Mucosa of descending colon (tissue), 3 donors: ENCODE measurements around the gene NPAS1. TPM values are rescaled to one million over a fixed set of nuclear protein-coding genes. Genes with fewer than 3 reads are reported as not detected.

Experiments used
- ATAC-seq: fragments of 200-7000 bp; cut with Tn5 transposase; one replicate; pipeline ENCODE4 v1.9.1; 2020; ENCODE audit warnings: mild to moderate bottlenecking, moderate library complexity
- DNase-seq, 3 donors: peaks; one replicate each; pipeline ENCODE4 v3.0.0-alpha.2; 2020
- H3K36me3 ChIP-seq: fragments of 200-600 bp; one replicate; pipeline ENCODE4 v1.8.0; 2021; ENCODE audit warnings: low read depth, mild to moderate bottlenecking
- H3K4me1 ChIP-seq: fragments of 200-600 bp; one replicate; pipeline ENCODE4 v1.8.0; 2021; ENCODE audit warnings: low read depth, mild to moderate bottlenecking
- H3K4me3 ChIP-seq: fragments of 200-600 bp; one replicate; pipeline ENCODE4 v1.8.0; 2021; ENCODE audit warnings: mild to moderate bottlenecking
- H3K9me3 ChIP-seq: fragments of 200-600 bp; one replicate; pipeline ENCODE4 v1.8.0; 2021; ENCODE audit warnings: mild to moderate bottlenecking
- intact Hi-C, 2 donors: fragments of 100-400 bp; cut with DNase I in 1 of 2; cut with micrococcal nuclease in 1 of 2; formaldehyde crosslinking; loops; one replicate each; pipeline versions ENCODE4 v1.11.0 to v1.11.1; 2022; cut with DNase I, micrococcal nuclease
- total RNA-seq, 3 donors: library from RNA; stranded (reverse); fragmentation: NEBNext Ultra II Directional in 2 of 3; extraction: Animal tissue kit (Norgen Biotek cat#: 25700) in 2 of 3; gene quantifications; one replicate each; pipeline versions ENCODE4 v1.2.1 to v1.2.4, GENCODE V29; 2021 to 2023
- TF ChIP-seq, protein P1 (sequence below): fragments of 200-600 bp; IDR thresholded peaks from one replicate; pipeline ENCODE4 v1.8.0; 2022; ENCODE audit warnings: antibody characterized with exemption, mild to moderate bottlenecking
- donor health status: DM: no; HTN: no; CAD: no; lungs with moderate emphysema.
- donor health status: DM: no; HTN: no; CAD: no.
- donor health status: DM: no; HTN: yes; CAD: no.

The NPAS1 gene
- total RNA-seq, 3 donors from 2014 or later = 0.31 to 1.1 TPM; not detected in 1

DNA sequence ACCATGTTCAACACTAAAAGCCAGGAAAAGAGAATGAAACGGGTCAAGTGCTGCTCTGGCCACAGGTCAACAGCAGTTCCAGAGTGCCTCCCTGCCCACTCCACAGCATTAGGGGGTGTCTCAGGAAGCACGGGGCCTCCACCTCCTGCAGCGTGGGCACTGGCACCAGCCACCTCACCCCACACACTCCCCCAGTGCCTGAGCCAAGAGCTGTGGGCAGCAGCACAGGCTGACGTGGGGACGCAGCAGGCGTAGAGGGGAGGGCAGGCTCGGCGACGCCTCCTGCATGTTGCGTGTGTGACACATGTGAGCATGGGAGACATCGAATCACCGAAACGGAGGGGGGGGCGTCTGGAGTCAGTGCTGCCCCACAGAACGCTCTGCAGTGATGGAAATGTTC, 50.2 kb downstream of the NPAS1 start:
- peaks cover 14% of the 10 kb centered on the region for H3K36me3 ChIP-seq
- H3K4me1 ChIP-seq = no peaks in the 10 kb centered on the region
- no peak for DNase-seq
- H3K9me3 ChIP-seq = no peaks in the 10 kb centered on the region
- TF ChIP-seq, protein P1, sequence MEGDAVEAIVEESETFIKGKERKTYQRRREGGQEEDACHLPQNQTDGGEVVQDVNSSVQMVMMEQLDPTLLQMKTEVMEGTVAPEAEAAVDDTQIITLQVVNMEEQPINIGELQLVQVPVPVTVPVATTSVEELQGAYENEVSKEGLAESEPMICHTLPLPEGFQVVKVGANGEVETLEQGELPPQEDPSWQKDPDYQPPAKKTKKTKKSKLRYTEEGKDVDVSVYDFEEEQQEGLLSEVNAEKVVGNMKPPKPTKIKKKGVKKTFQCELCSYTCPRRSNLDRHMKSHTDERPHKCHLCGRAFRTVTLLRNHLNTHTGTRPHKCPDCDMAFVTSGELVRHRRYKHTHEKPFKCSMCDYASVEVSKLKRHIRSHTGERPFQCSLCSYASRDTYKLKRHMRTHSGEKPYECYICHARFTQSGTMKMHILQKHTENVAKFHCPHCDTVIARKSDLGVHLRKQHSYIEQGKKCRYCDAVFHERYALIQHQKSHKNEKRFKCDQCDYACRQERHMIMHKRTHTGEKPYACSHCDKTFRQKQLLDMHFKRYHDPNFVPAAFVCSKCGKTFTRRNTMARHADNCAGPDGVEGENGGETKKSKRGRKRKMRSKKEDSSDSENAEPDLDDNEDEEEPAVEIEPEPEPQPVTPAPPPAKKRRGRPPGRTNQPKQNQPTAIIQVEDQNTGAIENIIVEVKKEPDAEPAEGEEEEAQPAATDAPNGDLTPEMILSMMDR = no peak
- no peak overlapping the region for H3K4me3 ChIP-seq
- intact Hi-C loops = no loop called here
- no peak for ATAC-seq

DNA sequence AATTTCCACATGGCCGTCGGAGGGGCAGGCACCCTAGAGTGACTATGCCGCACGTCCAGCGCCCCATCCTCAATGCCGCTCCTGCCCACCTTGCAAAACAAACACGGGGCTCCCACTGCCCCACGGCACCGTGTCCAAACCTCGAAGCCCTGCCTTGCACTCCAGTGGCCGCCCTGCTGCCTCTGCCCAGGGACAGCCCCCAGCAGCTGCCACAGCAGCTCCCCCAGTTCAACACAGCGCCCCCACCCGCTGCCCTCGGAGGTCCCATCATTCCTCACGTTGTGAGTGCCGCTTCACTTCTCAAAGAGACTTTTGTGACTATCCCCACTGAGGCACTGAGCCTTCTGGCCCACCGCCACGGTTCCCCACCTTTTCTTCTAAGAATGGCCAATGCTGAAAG, 51.1 kb downstream of the NPAS1 start:
- no peak for ATAC-seq
- Histone ChIP-seq H3K9me3 (no peaks in the 10 kb centered on the region), H3K4me3 (no peak overlapping the region), H3K36me3 (peaks cover 14% of the 10 kb centered on the region), H3K4me1 (no peaks in the 10 kb centered on the region)
- TF ChIP-seq, protein P1 = no peak
- intact Hi-C loops = no loop called here
- DNase-seq = no peak

DNA sequence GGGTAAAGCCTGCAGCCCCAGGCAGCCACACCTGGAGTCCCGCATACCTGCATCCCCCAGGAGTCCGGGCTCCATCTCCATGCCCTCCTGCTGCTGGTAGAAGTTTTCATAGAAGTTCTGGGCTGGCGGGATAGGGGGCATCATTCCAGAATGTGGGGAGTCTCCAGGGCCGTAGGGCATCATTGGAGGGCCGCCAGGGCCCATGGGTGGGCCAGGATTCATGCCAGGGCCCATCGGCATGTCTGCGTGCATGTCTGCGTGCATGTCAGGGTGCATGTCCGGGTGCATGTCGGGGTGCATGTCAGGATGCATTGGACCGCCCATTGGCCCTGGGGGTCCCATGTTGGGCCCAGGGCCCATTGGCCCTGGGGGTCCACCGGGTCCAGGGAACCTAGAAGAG, 52.1 kb downstream of the NPAS1 start:
- TF ChIP-seq, protein P1 = no peak
- no peak for ATAC-seq
- no peak for DNase-seq
- intact Hi-C loops = no loop called here
- H3K36me3 ChIP-seq = peaks cover 15% of the 10 kb centered on the region
- no peak overlapping the region for H3K4me3 ChIP-seq
- H3K9me3 ChIP-seq = no peaks in the 10 kb centered on the region
- H3K4me1 ChIP-seq = no peaks in the 10 kb centered on the region

DNA sequence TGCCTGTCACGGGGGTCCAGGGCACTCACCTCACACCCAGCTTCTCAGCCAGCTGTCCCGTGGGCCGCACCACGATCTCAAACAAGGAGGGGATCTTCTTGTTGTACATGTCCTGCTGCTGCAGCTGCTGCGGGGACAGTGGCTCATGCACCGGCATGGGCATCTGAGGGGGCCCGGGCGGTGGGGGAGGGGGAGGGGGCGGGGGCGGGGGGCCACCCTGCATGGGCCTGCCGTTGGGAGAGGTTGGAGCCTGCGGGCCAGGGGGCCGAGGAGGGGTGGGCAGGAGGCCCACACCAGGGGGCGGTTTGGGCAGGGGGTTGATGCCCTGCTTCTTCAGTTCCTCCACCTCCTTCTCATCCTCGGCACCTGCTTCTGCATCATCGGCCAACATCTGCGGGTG, 52.7 kb downstream of the NPAS1 start:
- intact Hi-C loops = no loop called here
- TF ChIP-seq, protein P1 = no peak
- ATAC-seq (no peak), DNase-seq (no peak)
- H3K36me3 ChIP-seq = peaks cover 12% of the 10 kb centered on the region
- no peaks in the 10 kb centered on the region for H3K4me1 ChIP-seq
- H3K4me3 ChIP-seq = no peak overlapping the region
- H3K9me3 ChIP-seq = no peaks in the 10 kb centered on the region

DNA sequence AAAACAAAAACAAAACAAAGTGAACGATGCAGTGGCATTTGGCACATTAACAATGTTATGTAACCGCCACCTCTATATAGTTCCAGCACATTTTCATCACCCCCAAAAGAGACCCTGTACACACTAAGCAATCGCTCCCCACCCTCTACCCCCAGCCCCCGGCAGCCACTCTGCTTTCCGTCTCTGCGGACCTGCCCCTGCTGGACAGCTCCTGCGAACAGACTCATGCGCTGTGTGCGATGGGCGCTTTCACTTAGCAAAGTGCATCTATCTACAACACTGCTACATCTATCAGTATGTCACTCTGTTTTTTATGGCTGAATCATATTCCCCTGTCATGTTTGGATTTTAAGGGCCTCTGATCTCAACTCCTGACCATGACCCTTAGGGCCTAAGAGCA, 53.9 kb downstream of the NPAS1 start:
- H3K36me3 ChIP-seq = peaks cover 12% of the 10 kb centered on the region
- TF ChIP-seq, protein P1 = no peak
- no peaks in the 10 kb centered on the region for H3K9me3 ChIP-seq
- no peak overlapping the region for H3K4me3 ChIP-seq
- H3K4me1 ChIP-seq = no peaks in the 10 kb centered on the region
- ATAC-seq (no peak), DNase-seq (no peak)
- intact Hi-C loops = no loop called here

DNA sequence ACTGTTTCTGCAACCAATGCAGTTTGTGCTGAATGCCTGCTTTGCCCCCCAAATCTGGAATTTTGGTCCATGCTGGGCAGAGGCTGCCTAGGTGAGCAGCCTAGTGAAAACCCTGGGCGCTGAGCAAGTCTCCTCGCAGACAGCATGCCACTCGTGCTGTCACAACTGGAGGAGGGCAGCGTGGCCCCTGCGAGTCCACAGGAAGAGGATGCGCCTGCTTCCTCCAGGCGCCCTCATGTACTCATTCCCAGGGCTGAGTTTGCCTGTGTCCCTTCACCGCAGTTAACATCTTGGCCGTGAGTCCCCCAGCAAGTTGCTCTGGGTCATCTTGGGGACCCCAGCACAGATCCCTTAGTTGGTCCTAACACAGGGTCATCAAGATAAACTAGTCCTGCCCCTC, 55.0 kb downstream of the NPAS1 start:
- H3K36me3 ChIP-seq = peaks cover 12% of the 10 kb centered on the region
- no peaks in the 10 kb centered on the region for H3K9me3 ChIP-seq
- TF ChIP-seq, protein P1 = no peak
- no peak for ATAC-seq
- no peaks in the 10 kb centered on the region for H3K4me1 ChIP-seq
- no peak for DNase-seq
- no peak overlapping the region for H3K4me3 ChIP-seq
- intact Hi-C loops = loop anchor here in 1 of 2 donors (5.0 kb wide), 1 partner anchor 48 kb away; no protein-coding TSS in a partner anchor
